ENCODE results near the gene TMPRSS3. TPM values are rescaled to one million over a fixed set of nuclear protein-coding genes. Genes with fewer than 3 reads are reported as not detected.

Gene TMPRSS3
- total RNA-seq, 1 donor from 2014 or later: not detected

DNA sequence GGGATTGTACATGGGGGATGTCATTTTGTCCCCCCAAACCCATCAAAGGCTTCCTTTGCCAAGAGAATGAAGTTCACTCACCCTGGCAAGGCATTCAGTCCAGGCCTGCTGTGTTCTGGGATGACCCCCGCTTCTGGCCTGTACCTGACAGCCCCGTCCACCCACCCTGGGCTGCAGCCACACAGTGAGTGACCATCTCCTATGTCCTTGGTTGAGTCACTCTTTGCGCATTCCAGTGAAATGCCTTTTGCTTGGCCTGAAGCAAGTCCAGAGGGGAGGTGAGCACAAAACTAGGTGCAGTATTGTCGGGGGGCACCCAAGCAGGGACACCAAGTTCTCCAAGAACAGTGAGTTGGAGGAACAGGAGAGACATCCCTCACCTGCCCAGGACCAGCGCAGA is 10.2 kb downstream of the TMPRSS3 start:
- Histone ChIP-seq H3K9me3 (ENCODE audit: low read depth) (no peaks in the 10 kb centered on the region), H3K27ac (no peak overlapping the region), H3K27me3 (no peaks in the 10 kb centered on the region), H3K4me1 (peaks cover 11% of the 10 kb centered on the region), H3F3A (ENCODE audit: low read depth) (peaks cover 8% of the 10 kb centered on the region), H3K36me3 (no peaks in the 10 kb centered on the region), H3K4me2 (no peak overlapping the region), H3K4me3 (no peak overlapping the region), H3K79me2 (ENCODE audit: low read depth) (no peaks in the 10 kb centered on the region), H3K9ac (no peak overlapping the region), H2AFZ (replicated peaks) (no peak overlapping the region), H4K20me1 (ENCODE audit: low read depth) (no peaks in the 10 kb centered on the region)
- Mint-ChIP-seq H3K27me3 (ENCODE audit: insufficient read depth, low read depth) (peaks cover 11% of the 10 kb centered on the region), H3K36me3 (no peaks in the 10 kb centered on the region), H3K4me1 (peaks cover 22% of the 10 kb centered on the region), H3K9me3 (peaks cover 4% of the 10 kb centered on the region), H3K4me3 (peak overlapping the region; percentile 43), H3K27ac (no peak overlapping the region)
- TF ChIP-seq EZH2 (IDR thresholded peaks at IDR 0.05) (no peak), EZH2phosphoT487 (IDR thresholded peaks at IDR 0.05) (no peak)
- TF ChIP-seq, protein P1, sequence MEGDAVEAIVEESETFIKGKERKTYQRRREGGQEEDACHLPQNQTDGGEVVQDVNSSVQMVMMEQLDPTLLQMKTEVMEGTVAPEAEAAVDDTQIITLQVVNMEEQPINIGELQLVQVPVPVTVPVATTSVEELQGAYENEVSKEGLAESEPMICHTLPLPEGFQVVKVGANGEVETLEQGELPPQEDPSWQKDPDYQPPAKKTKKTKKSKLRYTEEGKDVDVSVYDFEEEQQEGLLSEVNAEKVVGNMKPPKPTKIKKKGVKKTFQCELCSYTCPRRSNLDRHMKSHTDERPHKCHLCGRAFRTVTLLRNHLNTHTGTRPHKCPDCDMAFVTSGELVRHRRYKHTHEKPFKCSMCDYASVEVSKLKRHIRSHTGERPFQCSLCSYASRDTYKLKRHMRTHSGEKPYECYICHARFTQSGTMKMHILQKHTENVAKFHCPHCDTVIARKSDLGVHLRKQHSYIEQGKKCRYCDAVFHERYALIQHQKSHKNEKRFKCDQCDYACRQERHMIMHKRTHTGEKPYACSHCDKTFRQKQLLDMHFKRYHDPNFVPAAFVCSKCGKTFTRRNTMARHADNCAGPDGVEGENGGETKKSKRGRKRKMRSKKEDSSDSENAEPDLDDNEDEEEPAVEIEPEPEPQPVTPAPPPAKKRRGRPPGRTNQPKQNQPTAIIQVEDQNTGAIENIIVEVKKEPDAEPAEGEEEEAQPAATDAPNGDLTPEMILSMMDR (IDR thresholded peaks at IDR 0.05): no peak
- DNase-seq (ENCODE audit: low spot score): no peak

DNA sequence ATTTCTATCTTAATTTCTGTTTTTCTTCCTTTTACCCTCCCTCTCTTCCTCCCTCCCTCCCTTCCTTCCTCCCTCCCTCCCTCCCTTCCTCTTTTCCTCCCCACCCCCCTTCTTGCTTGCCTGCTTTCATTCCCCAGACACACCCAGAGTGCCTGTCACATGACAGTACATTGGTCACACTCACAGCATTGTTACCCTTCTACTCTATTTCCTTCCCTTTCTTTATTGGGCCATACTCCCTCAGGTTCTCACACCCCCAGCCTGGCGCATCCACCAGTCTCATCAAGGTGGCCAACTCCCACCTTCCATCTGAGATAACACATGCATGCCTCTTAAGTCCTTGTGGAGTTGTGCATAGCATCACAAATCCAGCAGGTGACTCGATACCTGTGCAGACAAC is 10.9 kb downstream of the TMPRSS3 start:
- peaks cover 22% of the 10 kb centered on the region for H3K4me1 Mint-ChIP-seq
- H3K36me3 Mint-ChIP-seq: no peaks in the 10 kb centered on the region
- H3K4me3 Mint-ChIP-seq: no peak overlapping the region

GRCh38 chr21:42384156-42384945 is 11.5 kb downstream of the TMPRSS3 start:
- Histone ChIP-seq H2AFZ (replicated peaks) (no peak overlapping the region), H3K27ac (no peak overlapping the region), H3K4me1 (peaks cover 6% of the 10 kb centered on the region), H3K9me3 (ENCODE audit: low read depth) (no peaks in the 10 kb centered on the region), H3K4me3 (no peak overlapping the region), H4K20me1 (ENCODE audit: low read depth) (no peaks in the 10 kb centered on the region), H3K79me2 (ENCODE audit: low read depth) (no peaks in the 10 kb centered on the region), H3K4me2 (no peak overlapping the region), H3K36me3 (no peaks in the 10 kb centered on the region), H3K27me3 (no peaks in the 10 kb centered on the region), H3F3A (ENCODE audit: low read depth) (peaks cover 4% of the 10 kb centered on the region), H3K9ac (no peak overlapping the region)
- no peaks in the 10 kb centered on the region for H3K36me3 Mint-ChIP-seq
- peaks cover 6% of the 10 kb centered on the region for H3K27me3 Mint-ChIP-seq (ENCODE audit: insufficient read depth, low read depth)
- H3K4me3 Mint-ChIP-seq: no peak overlapping the region
- TF ChIP-seq, protein P1 (IDR thresholded peaks at IDR 0.05): no peak
- TF ChIP-seq EZH2 (IDR thresholded peaks at IDR 0.05) (no peak), EZH2phosphoT487 (IDR thresholded peaks at IDR 0.05) (no peak)
- H3K27ac Mint-ChIP-seq: no peak overlapping the region
- H3K4me1 Mint-ChIP-seq: peaks cover 17% of the 10 kb centered on the region
- no peak for DNase-seq (ENCODE audit: low spot score)
- peaks cover 4% of the 10 kb centered on the region for H3K9me3 Mint-ChIP-seq

More for the DNA sequence above, 10.9 kb downstream of the TMPRSS3 start:
- Histone ChIP-seq H3K27ac (no peak overlapping the region), H3K36me3 (no peaks in the 10 kb centered on the region), H3F3A (ENCODE audit: low read depth) (peaks cover 8% of the 10 kb centered on the region), H3K27me3 (no peaks in the 10 kb centered on the region), H4K20me1 (ENCODE audit: low read depth) (no peaks in the 10 kb centered on the region), H3K79me2 (ENCODE audit: low read depth) (no peaks in the 10 kb centered on the region), H3K4me3 (no peak overlapping the region), H3K4me1 (peaks cover 11% of the 10 kb centered on the region), H3K9me3 (ENCODE audit: low read depth) (no peaks in the 10 kb centered on the region), H3K9ac (no peak overlapping the region), H3K4me2 (no peak overlapping the region), H2AFZ (replicated peaks) (no peak overlapping the region)
- peaks cover 4% of the 10 kb centered on the region for H3K9me3 Mint-ChIP-seq
- H3K27me3 Mint-ChIP-seq (ENCODE audit: insufficient read depth, low read depth): peaks cover 11% of the 10 kb centered on the region
- DNase-seq (ENCODE audit: low spot score): no peak
- TF ChIP-seq EZH2 (IDR thresholded peaks at IDR 0.05) (no peak), EZH2phosphoT487 (IDR thresholded peaks at IDR 0.05) (no peak)
- TF ChIP-seq, protein P1 (IDR thresholded peaks at IDR 0.05): no peak
- H3K27ac Mint-ChIP-seq: no peak overlapping the region

Data from neural progenitor cell (in vitro differentiated cells).